GM21367 (cell line): Measurements from ENCODE around the gene ZNF786.
"Not testable (repeated sequence)": the region's sequence is repeated elsewhere in the genome, so short reads cannot be mapped to it uniquely, and the experiment has no call there.

Experiments
- ATAC-seq: cut with Tn5 transposase; IDR thresholded peaks from one replicate; pipeline ENCODE4 v1.9.1; 2021; ENCODE audit not compliant: unreplicated experiment

Gene ZNF786

DNA sequence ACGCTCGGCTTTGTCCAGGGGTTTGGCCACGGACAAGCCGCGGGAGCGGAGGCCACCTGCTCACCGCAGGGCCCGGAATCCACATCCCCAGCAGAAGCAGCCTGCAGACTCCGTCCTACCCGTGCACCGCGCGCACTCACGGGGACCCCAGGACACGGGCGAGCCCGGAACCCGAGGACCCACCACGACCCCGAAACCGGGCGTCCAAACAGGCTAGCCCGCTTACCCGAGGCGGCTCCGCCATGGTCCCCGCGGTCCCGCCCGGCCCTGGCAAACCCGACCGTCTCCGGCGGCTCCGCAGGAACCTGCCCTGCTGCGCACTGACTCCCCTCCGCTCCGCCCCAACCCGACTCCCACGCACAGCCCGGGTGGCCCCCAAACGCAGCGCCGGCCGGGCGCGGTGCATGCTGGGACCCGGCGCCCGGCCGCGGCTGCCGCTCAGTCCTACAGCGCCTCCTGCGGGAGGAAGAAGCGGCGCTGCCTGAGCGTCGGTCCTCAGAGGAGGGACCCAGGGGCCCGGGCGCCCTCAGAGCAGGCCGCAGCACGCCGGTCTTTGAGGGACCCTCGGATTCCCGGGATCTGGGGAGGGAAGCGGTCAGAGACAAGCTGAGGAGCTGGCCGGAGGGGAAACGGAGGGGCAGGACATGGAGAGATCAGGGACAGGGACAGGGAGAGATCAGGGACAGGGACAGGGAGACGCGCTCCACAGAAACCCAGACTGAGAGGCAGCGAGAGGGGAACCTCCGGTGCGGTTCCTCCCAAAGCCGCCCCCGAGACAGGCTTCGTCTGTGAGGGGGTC is at the start of gene ZNF786:
Gene ZNF786, minus strand, starts transcription at position 322 of the 799 bp plus-strand sequence. Its CDS starts 78 bp downstream, at position 244.
- ATAC-seq = peak; percentile 75

GRCh38 chr7:149136118-149136517 is 45.6 kb upstream of the ZNF786 start:
- no peak for ATAC-seq

GRCh38 chr7:149133028-149133710 is 42.7 kb upstream of the ZNF786 start:
- no peak for ATAC-seq

- no peak for ATAC-seq
Observed at GRCh38 chr7:149130572-149131198, 40.2 kb upstream of the ZNF786 start.

DNA sequence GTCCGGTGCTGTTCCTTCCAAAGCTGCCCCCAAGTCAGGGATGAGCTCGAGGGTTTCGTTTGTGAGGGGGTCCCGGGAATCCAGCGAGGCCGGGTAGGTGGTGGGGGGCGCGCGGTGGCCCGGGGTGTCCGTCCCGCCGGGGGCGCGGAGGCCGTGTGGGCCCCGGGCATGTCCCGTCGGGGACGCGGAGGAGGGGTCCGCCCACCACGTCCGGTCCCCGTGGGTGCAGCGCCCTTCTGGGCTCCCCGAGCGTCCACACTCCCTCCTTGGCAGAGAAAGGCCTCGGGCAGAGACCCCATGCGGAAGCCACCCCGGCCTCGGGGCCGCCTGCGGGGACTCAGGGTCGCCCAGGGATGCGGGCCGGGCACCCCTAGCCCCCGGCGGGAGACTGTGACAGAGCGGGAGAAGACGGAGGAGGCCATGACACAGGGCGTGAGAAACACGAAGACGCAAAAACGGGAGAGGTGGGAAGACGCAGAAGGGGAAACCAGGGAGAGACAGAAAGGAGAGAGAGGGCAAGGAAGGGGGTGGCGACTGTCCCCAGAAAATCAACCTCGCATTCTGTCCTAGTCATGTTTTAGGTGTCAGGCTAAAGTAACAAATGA is 36.2 kb upstream of the ZNF786 start:
- peak; percentile 28 for ATAC-seq

DNA sequence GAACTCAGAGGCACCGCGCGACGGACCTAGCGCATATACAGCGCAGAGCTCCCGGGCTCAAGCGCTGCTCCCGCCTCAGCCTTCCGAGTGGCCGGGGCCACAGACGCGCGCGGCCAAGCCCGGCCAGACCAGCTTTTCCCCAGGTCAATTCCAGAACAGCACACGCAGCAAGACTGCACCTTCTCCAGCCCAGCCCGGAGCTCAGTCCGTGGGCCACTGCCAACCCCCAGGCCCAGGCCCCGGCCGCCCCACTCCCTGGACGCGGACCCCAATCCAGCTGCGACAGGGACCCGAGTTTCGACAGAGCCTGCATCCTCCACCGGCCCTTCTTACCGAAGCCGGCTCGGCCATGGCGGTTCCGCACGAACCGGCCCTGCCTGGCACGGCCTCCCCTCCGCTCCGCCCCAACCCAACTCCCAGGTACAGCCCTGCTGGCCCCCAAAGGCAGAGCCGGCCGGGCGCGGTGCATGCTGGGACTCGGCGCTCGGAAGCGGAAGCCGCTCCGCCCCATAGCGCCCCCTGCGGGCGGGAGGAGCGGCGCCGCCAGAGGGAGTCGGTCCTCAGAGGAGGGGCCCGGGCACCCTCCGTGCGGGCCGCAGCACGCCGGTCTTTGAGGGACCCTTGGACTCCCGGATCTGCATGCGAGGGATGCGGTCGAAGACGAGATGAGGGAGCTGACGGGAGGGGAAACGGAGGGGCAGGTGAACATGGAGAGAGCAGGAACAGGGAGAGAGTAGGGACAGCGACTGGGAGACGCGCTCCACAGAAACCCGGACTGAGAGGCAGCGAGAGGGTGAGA is 35.5 kb upstream of the ZNF786 start, which contains the start of gene ZNF425:
Gene ZNF425, minus strand, starts transcription at position 462 of the 799 bp plus-strand sequence. Its CDS starts 111 bp downstream, at position 351.
- ATAC-seq = peak; percentile 78

GRCh38 chr7:149125189-149125862 is 34.8 kb upstream of the ZNF786 start:
- peak; percentile 4 for ATAC-seq

DNA sequence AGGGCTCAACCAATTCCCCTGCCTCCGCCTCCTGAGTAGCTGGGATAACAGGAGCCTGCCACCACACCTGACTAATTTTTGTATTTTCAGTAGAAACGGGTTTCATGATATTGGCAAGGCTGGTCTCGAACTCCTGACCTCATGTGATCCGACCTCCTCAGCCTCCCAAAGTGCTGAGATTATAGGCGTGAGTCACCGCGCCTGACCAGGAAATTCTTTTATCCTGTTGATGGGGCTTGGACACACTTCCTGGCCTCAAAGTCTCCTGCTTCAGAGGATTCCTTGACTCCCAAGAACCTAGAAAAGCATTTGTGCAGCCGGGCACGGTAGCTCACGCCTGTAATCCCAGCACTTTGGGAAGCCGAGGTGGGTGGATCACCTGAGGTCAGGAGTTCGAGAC is 19.5 kb upstream of the ZNF786 start:
- no peak for ATAC-seq

DNA sequence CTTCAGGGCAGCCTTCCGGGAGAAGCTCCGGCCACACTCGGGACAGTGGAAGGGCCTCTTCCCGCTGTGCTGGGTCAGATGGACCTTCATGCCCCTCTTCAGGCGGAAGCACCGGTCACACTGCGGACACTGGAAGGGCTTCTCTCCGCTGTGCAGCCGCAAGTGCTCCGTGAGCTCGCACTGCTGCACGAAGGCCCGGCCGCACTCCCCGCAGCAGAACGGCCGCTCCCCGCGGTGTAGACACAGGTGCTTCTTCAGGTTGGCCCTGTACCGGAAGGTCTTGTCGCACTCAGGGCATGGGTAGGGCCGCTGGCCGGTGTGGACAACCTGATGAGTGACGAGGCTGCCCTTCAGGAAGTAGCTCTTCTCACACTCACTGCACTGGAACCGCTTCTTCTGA is 14.2 kb upstream of the ZNF786 start:
- ATAC-seq = no peak

- ATAC-seq = no peak
Observed at GRCh38 chr7:149104214-149104613, 13.7 kb upstream of the ZNF786 start.

GRCh38 chr7:149103424-149103823 is 12.9 kb upstream of the ZNF786 start:
- no peak for ATAC-seq

DNA sequence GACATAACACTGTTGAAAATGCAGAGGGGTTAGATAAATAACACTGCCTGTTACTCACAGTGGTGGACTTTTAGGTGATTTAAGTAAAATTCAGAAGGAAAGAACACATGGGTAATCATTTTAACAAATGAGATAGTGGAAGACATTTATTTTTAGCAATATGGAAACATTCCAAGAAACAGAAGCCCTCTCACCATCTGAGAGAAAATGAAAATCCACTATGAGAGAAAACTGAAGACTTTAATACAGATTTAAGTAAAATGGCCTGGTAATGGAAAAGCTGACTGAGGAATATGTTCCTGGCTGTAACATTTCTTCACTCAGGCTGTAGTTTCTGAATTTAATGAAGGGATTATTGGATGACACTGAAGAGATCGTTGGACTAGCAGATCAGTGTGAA is 12.1 kb upstream of the ZNF786 start:
- ATAC-seq = no peak

DNA sequence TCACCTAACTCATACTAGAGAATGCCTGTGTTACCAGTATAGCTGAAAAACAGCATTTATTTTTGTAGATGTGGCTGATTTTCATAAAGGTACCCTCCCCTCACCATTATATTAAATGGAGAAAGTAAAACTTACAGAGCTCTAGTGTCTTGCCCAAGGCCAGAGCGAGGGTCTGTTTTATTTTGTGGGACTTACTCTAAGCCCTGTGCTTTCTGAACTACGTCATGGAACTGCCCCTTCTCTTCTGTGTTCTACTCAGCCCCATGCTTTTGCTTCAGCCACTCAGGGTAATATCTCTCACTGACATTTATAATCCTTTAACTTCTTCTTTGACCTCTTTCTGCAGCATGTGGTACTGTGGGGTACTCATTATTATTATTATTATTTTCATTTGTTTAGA is 10.3 kb upstream of the ZNF786 start:
- ATAC-seq = no peak

DNA sequence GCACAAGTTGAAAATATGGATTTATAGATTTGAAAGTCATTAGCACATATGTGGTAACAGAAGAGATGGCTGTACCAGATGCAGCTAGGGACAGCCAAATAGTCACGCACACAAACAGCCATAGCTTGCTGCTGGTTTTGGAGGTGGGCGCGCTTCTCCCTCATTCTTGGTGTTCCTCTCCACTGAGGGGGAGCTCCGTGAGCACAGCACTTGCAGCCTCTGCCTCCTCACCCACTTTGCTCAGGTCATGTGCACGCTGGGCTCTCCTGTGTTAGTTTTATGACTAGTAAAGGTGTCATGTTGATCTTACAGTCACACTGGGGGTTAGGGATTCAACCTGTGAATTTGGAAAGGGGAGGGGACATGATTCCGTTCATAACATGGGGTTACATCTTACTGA is 8.5 kb upstream of the ZNF786 start:
- ATAC-seq = no peak

DNA sequence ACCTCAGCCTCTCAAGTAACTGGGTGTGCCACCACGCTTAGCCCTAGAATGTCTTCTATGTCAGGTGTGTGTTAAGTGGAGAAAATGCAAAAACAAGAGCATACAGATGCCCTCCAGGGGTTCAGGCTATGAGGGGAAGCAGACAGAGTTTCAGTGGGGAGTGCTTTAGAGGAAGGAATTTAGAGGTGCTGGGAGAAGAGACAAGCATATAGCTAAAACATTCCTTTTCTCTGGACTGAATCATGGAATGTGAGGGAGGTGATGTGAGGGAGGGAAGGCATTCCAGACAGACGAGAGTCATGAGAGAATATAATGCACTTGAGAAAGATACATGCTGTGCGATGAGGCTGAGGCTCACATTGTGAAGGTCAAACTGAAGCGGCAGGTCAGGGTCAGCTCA is 6.6 kb upstream of the ZNF786 start:
- ATAC-seq = no peak

- ATAC-seq = no peak
Observed at GRCh38 chr7:149093228-149093627, 2.7 kb upstream of the ZNF786 start.

GRCh38 chr7:149092244-149092643 is 1.7 kb upstream of the ZNF786 start:
- ATAC-seq = not testable (repeated sequence)

- ATAC-seq = no peak
Observed at GRCh38 chr7:149087376-149087775, 3.1 kb downstream of the ZNF786 start.

DNA sequence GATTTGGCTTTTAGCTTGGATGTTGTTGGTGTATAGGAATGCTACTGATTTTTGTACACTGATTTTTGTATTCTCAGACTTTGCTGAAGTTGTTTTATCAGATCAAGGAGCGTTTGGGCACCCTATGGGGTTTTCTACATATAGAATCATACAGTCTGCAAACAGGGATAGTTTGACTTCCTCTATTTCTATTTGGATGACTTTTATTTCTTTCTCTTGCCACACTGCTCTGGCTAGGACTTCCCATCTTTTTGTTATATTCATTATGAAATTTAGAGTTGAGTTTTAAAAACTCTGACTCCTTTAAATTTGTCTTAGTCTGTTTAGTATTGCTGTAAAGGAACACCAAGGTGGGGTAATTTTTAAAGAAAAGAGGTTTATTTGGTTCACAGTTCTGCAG is 4.7 kb downstream of the ZNF786 start:
- no peak for ATAC-seq

DNA sequence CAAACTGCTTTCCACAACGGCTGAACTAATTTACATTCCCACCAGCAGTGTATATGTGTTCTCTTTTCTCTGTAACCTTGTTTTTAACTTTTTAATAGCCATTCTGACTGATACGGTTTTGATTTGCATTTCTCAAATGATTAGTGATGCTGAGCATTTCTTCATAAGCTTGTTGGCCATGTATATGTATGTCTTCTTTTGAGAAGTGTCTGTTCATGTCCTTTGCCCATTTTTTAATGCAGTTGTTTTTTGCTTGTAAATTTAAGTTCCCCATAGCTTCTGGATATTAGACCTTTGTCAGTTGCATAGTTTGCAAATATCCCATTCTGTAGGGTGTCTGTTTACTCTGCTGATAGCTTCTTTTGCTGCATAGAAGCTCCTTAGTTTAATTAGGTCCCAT is 6.1 kb downstream of the ZNF786 start:
- no peak for ATAC-seq
